Fibroblast of lung (primary cell): ENCODE data around the gene GAS2L2. TPM values are rescaled to one million over a fixed set of nuclear protein-coding genes. Genes with fewer than 3 reads are reported as not detected.

Source experiments
- DNase-seq, 2 donors: peaks; one replicate each; pipeline versions ENCODE4 v3.0.0 to v3.0.0-alpha.2; 2010; ENCODE audit warnings: low read depth in 2 of 2
- H2AFZ ChIP-seq: 2 replicates; pipeline ENCODE4 v1.5.1; 2012; ENCODE audit warnings: low read length, control low read depth, inconsistent platforms
- H3K27ac ChIP-seq: 2 replicates; pipeline ENCODE4 v1.5.1; 2011; ENCODE audit warnings: low read length, control low read depth; ENCODE audit not compliant: insufficient read depth
- H3K27me3 ChIP-seq: 2 replicates; pipeline ENCODE4 v1.5.1; 2011; ENCODE audit warnings: mild to moderate bottlenecking, low read length; ENCODE audit not compliant: control insufficient read depth, insufficient read depth
- H3K36me3 ChIP-seq: 2 replicates; pipeline ENCODE4 v1.5.1; 2011; ENCODE audit warnings: low read length; ENCODE audit not compliant: control insufficient read depth, insufficient read depth
- H3K4me1 ChIP-seq: 2 replicates; pipeline ENCODE4 v1.5.1; 2011; ENCODE audit warnings: low read length; ENCODE audit not compliant: control insufficient read depth, insufficient read depth; ENCODE audit errors: extremely low read depth
- H3K4me2 ChIP-seq: 2 replicates; pipeline ENCODE4 v1.5.1; 2011; ENCODE audit warnings: low read length, control low read depth; ENCODE audit not compliant: insufficient read depth; ENCODE audit errors: extremely low read depth
- H3K4me3 ChIP-seq, 4 experiments: fragments of 200-600 bp in 1 of 4; sonication (generic) in 1 of 4; replicated peaks in 1 of 4; 2 replicates each; pipeline ENCODE4 v1.5.1; 2011 to 2016; ENCODE audit warnings: low read length in 4 of 4, low read depth in 3 of 4, mild to moderate bottlenecking in 3 of 4, control low read depth in 2 of 4, inconsistent platforms in 1 of 4, mixed read lengths in 1 of 4; ENCODE audit not compliant: insufficient read depth in 1 of 4; ENCODE audit errors: control extremely low read depth in 1 of 4
- H3K79me2 ChIP-seq: 2 replicates; pipeline ENCODE4 v1.5.1; 2012; ENCODE audit warnings: mild to moderate bottlenecking, low read length, inconsistent platforms; ENCODE audit not compliant: control insufficient read depth, insufficient read depth
- H3K9ac ChIP-seq: 2 replicates; pipeline ENCODE4 v1.5.1; 2011; ENCODE audit warnings: mild to moderate bottlenecking, low read length, control low read depth; ENCODE audit not compliant: insufficient read depth
- H3K9me3 ChIP-seq: 2 replicates; pipeline ENCODE4 v1.5.1; 2012; ENCODE audit warnings: low read depth, low read length; ENCODE audit not compliant: control insufficient read depth, insufficient read depth
- H4K20me1 ChIP-seq: 2 replicates; pipeline ENCODE4 v1.5.1; 2011; ENCODE audit warnings: low read length; ENCODE audit not compliant: control insufficient read depth, insufficient read depth; ENCODE audit errors: extremely low read depth
- CTCF ChIP-seq, 2 donors: IDR thresholded peaks in 1 of 2; conservative IDR thresholded peaks in 1 of 2; 1 replicate in 1 of 2; 2 replicates in 1 of 2; pipeline ENCODE4 v1.5.1; 2011 to 2012; ENCODE audit warnings: low read length in 2 of 2, control low read depth in 1 of 2, inconsistent platforms in 1 of 2, low read depth in 1 of 2, mild to moderate bottlenecking in 1 of 2
- EZH2 ChIP-seq: IDR thresholded peaks from 2 replicates; pipeline ENCODE4 v1.5.1; 2012; ENCODE audit warnings: low read length, control low read depth, mild to moderate bottlenecking; ENCODE audit errors: missing control alignments
- polyA plus RNA-seq, 2 donors: library from polyadenylated mRNA; depleted of rRNA in 1 of 2; stranded (reverse) in 1 of 2; unstranded in 1 of 2; fragments of >200 nt; gene quantifications; 2 replicates each; pipeline ENCODE4 v1.2.1, GENCODE V29; 2011 to 2012; ENCODE audit warnings: missing spikeins in 1 of 2
- total RNA-seq: library from RNA; depleted of rRNA; stranded (reverse); fragments of >200 nt; gene quantifications from 2 replicates; pipeline ENCODE4 v1.2.1, GENCODE V29; 2014

The GAS2L2 gene
- total and polyA plus RNA-seq, 2 donors (not counting 1 experiment from before 2014, with no cell fraction given): not detected

DNA sequence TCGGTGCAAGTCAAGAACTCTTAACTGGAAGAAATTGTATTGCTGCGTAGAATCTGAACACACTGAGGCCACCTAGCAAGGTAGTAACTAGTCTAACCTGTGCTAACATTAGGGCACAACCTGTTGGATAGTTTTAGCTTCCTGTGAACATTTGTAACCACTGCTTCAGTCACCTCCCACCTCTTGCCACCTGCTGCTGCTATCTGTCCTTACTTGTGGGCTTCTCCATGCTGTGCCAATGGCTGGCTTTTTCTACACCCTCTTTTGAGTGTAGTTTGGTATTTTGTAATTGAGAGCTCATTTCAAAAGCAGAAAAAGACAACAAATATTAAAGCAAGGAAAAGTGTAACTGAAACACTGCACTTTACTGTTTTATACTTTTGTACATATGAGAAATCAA is 29.3 kb downstream of the GAS2L2 start:
- H3K4me1 ChIP-seq: peaks cover 8% of the 10 kb centered on the region
- H3K27ac ChIP-seq: no peak overlapping the region
- no peaks in the 10 kb centered on the region for H3K79me2 ChIP-seq
- H3K4me3 ChIP-seq: no peak overlapping the region
- peaks cover 8% of the 10 kb centered on the region for H3K36me3 ChIP-seq
- H2AFZ ChIP-seq: no peak overlapping the region
- no peak for DNase-seq
- H3K4me2 ChIP-seq: no peak overlapping the region
- no peaks in the 10 kb centered on the region for H3K9me3 ChIP-seq
- no peaks in the 10 kb centered on the region for H4K20me1 ChIP-seq
- H3K27me3 ChIP-seq: no peaks in the 10 kb centered on the region
- H3K9ac ChIP-seq: no peak overlapping the region
- no peak for TF ChIP-seq EZH2
- TF ChIP-seq CTCF (conservative IDR thresholded peaks at IDR 0.05 in 1 of 2, IDR thresholded peaks at IDR 0.05 in 1 of 2; ENCODE audit: low read depth in 1 of 2, low read length in 2 of 2): no peak

DNA sequence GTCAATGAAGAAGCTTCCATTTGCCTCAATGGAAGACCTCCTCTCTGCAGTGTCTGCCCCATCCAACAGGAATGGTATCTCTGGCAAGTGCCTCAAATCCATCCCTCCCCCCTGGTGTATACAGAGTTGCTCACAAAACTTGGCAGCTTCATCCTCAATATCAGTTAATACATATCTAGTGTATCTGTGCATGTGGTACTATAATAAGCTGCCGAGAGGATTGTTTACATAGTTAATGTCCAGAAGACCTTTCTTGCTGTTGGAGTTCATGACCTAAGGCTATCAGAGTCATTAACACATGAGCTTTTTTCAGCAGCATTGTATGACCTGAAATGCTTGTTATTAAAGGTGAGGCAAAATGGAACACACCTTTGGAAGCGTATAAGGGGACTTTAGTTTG is 35.6 kb downstream of the GAS2L2 start:
- TF ChIP-seq EZH2 (no peak), CTCF (conservative IDR thresholded peaks at IDR 0.05 in 1 of 2, IDR thresholded peaks at IDR 0.05 in 1 of 2; ENCODE audit: low read depth in 1 of 2, low read length in 2 of 2) (no peak)
- no peaks in the 10 kb centered on the region for H4K20me1 ChIP-seq
- no peaks in the 10 kb centered on the region for H3K9me3 ChIP-seq
- H3K4me2 ChIP-seq: no peak overlapping the region
- peak in 1 of 2 donors; percentile 26 for DNase-seq
- peaks cover 2% of the 10 kb centered on the region for H3K36me3 ChIP-seq
- peaks cover 5% of the 10 kb centered on the region for H3K4me1 ChIP-seq
- no peaks in the 10 kb centered on the region for H3K79me2 ChIP-seq
- no peaks in the 10 kb centered on the region for H3K27me3 ChIP-seq
- H2AFZ ChIP-seq: no peak overlapping the region
- no peak overlapping the region for H3K9ac ChIP-seq
- no peak overlapping the region for H3K4me3 ChIP-seq
- no peak overlapping the region for H3K27ac ChIP-seq

GRCh38 chr17:35716897-35717465 is 36.1 kb downstream of the GAS2L2 start:
- Histone ChIP-seq H3K79me2 (no peaks in the 10 kb centered on the region), H3K9me3 (no peaks in the 10 kb centered on the region), H3K27me3 (no peaks in the 10 kb centered on the region), H3K36me3 (peaks cover 2% of the 10 kb centered on the region), H3K4me1 (peaks cover 5% of the 10 kb centered on the region), H3K4me3 (no peak overlapping the region), H4K20me1 (no peaks in the 10 kb centered on the region), H3K27ac (no peak overlapping the region), H2AFZ (no peak overlapping the region), H3K4me2 (no peak overlapping the region), H3K9ac (no peak overlapping the region)
- peak; percentile 59 to 72 for DNase-seq
- no peak for TF ChIP-seq EZH2
- no peak for TF ChIP-seq CTCF (conservative IDR thresholded peaks at IDR 0.05 in 1 of 2, IDR thresholded peaks at IDR 0.05 in 1 of 2; ENCODE audit: low read depth in 1 of 2, low read length in 2 of 2)
